ENCODE measurements around the gene C2CD2.

DNA sequence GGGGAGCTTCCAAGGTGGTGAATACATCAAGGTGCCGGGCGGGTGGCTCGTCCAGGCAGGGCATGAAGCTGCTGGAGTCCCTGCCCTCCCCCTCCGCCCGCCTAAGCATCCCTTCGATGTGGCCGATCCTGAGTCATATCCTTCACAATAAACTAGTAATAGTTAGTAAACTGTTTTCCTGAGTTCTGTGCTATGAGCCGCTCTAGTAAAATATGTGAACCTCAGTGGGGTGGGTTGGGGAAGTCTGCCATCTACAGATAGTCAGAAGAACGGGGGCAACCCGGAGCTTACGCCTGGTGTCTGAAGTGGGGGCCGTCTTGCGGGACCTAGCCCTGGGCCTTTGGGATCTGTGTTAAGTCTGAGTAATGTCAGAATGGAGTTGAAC, 21.6 kb downstream of the C2CD2 start:
- TF ChIP-seq, protein P1, sequence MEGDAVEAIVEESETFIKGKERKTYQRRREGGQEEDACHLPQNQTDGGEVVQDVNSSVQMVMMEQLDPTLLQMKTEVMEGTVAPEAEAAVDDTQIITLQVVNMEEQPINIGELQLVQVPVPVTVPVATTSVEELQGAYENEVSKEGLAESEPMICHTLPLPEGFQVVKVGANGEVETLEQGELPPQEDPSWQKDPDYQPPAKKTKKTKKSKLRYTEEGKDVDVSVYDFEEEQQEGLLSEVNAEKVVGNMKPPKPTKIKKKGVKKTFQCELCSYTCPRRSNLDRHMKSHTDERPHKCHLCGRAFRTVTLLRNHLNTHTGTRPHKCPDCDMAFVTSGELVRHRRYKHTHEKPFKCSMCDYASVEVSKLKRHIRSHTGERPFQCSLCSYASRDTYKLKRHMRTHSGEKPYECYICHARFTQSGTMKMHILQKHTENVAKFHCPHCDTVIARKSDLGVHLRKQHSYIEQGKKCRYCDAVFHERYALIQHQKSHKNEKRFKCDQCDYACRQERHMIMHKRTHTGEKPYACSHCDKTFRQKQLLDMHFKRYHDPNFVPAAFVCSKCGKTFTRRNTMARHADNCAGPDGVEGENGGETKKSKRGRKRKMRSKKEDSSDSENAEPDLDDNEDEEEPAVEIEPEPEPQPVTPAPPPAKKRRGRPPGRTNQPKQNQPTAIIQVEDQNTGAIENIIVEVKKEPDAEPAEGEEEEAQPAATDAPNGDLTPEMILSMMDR (IDR thresholded peaks at IDR 0.05) = no peak
- no peak for TF ChIP-seq POLR2A (IDR thresholded peaks at IDR 0.05)

Data from suprapubic skin (tissue), 3 donors.